K562 (cell line): ENCODE results near the gene ROBO2. TPM values are rescaled to one million over a fixed set of nuclear protein-coding genes. Genes with fewer than 3 reads are reported as not detected.

Source experiments
- ATAC-seq: fragments of 200-7000 bp; cut with Tn5 transposase; 3 replicates; pipeline ENCODE4 v1.9.1; 2020; ENCODE audit warnings: moderate library complexity
- BruUV-seq: library from RNA; stranded (reverse); fragments of 400-500 nt; replicated peaks from 2 replicates; lab custom pipeline; 2021; lab: Mats Ljungman, UMichigan
- CTCF ChIA-PET: fragments of 300-600 bp; formaldehyde crosslinking; extraction: SDS; loops from one replicate; lab custom pipeline; 2021; ENCODE audit warnings: low intra/inter-chr PET ratio; lab: Yijun Ruan, JAX
- POLR2A ChIA-PET: fragments of 300-600, 350-650 bp; sonication (Branson Sonifier 250); formaldehyde crosslinking; extraction: SDS; loops from one replicate; lab custom pipeline; 2021; ENCODE audit warnings: antibody characterized with exemption, inconsistent platforms; lab: Yijun Ruan, JAX
- DNase-seq, 4 experiments: peaks; one replicate each; pipeline versions ENCODE4 v3.0.0 to v3.0.0-alpha.2; 2011 to 2018; ENCODE audit warnings: low spot score in 3 of 4, mixed read lengths in 3 of 4; ENCODE audit errors: extremely low read depth in 1 of 4
- FAIRE-seq: peaks from 2 replicates; lab custom pipeline; 2011; peaks lifted over from hg19 to GRCh38; lab: Jason Lieb, UNC
- H2AFZ ChIP-seq: 2 replicates; pipeline ENCODE4 v1.6.0; 2011; ENCODE audit warnings: low read depth, low read length, control low read depth, inconsistent platforms
- H3K27ac ChIP-seq: fragments of 200-600 bp; 3 replicates; pipeline ENCODE4 v1.8.0; 2011; ENCODE audit warnings: low read depth, mild to moderate bottlenecking, control low read depth, inconsistent platforms, low read length, moderate library complexity, mixed read lengths; ENCODE audit errors: extremely low read depth
- H3K27me3 ChIP-seq, 2 experiments: fragments of 300-600 bp in 1 of 2; 2 replicates in 1 of 2; 3 replicates in 1 of 2; pipeline versions ENCODE4 v1.6.0 to v1.8.0; 2011; ENCODE audit warnings: inconsistent platforms in 2 of 2, low read length in 2 of 2, mild to moderate bottlenecking in 1 of 2, mixed read lengths in 1 of 2, moderate library complexity in 1 of 2; ENCODE audit not compliant: control insufficient read depth in 2 of 2, insufficient read depth in 2 of 2
- H3K36me3 ChIP-seq: fragments of 300-600 bp; 3 replicates; pipeline ENCODE4 v1.8.0; 2011; ENCODE audit warnings: mild to moderate bottlenecking, low read length, inconsistent platforms; ENCODE audit not compliant: control insufficient read depth, insufficient read depth
- H3K4me1 ChIP-seq, 2 experiments: fragments of 200-600 bp in 1 of 2; replicated peaks in 1 of 2; 2 replicates in 1 of 2; 3 replicates in 1 of 2; pipeline versions ENCODE4 v1.5.1 to v1.8.0; 2011; ENCODE audit warnings: inconsistent platforms in 2 of 2, low read length in 2 of 2, mild to moderate bottlenecking in 1 of 2, mixed read lengths in 1 of 2, moderate library complexity in 1 of 2; ENCODE audit not compliant: control insufficient read depth in 2 of 2, insufficient read depth in 2 of 2
- H3K4me2 ChIP-seq: 2 replicates; pipeline ENCODE4 v1.6.1; 2011; ENCODE audit warnings: low read length, control low read depth, inconsistent platforms, mixed read lengths; ENCODE audit not compliant: insufficient read depth
- H3K4me3 ChIP-seq: fragments of 200-600 bp; sonication (generic), shearing (Covaris generic); 2 replicates; pipeline ENCODE4 v1.5.1; 2016; ENCODE audit warnings: control low read depth, inconsistent platforms
- H3K79me2 ChIP-seq: fragments of 200-600 bp; 3 replicates; pipeline ENCODE4 v1.8.0; 2011; ENCODE audit warnings: low read length, inconsistent platforms; ENCODE audit not compliant: control insufficient read depth, insufficient read depth
- H3K9ac ChIP-seq, 2 experiments: 2 replicates each; pipeline versions ENCODE4 v1.6.0 to v1.6.1; 2011; ENCODE audit warnings: low read depth in 2 of 2, low read length in 2 of 2, control low read depth in 1 of 2, inconsistent platforms in 1 of 2, mild to moderate bottlenecking in 1 of 2, mixed read lengths in 1 of 2; ENCODE audit not compliant: insufficient read depth in 1 of 2
- H3K9me1 ChIP-seq: one replicate; pipeline ENCODE4 v1.6.0; 2011; ENCODE audit warnings: inconsistent platforms, mild to moderate bottlenecking, low read length, moderate library complexity; ENCODE audit not compliant: control insufficient read depth, insufficient read depth
- H3K9me3 ChIP-seq: replicated peaks from 2 replicates; pipeline ENCODE4 v1.5.1; 2011; ENCODE audit warnings: low read depth, low read length, inconsistent platforms; ENCODE audit not compliant: control insufficient read depth, insufficient read depth
- H4K20me1 ChIP-seq: replicated peaks from 2 replicates; pipeline ENCODE4 v1.6.1; 2011; ENCODE audit warnings: low read length, inconsistent platforms, mixed read lengths; ENCODE audit not compliant: control insufficient read depth, insufficient read depth
- CHD4 ChIP-seq: fragments of 200-600 bp; sonication (generic); IDR thresholded peaks from 3 replicates; pipeline ENCODE4 v1.6.1; 2012; ENCODE audit warnings: low read depth, mild to moderate bottlenecking, mixed read lengths, low read length, inconsistent platforms; ENCODE audit not compliant: insufficient read depth, insufficient replicate concordance, poor library complexity, severe bottlenecking
- FOXA3 ChIP-seq, 2 experiments: fragments of 450-650 bp in 1 of 2; sonication (generic) in 1 of 2; formaldehyde crosslinking; IDR thresholded peaks in 1 of 2; conservative IDR thresholded peaks in 1 of 2; 2 replicates each; pipeline versions ENCODE4 v1.4.0 to v1.8.0; 2020 to 2022; ENCODE audit warnings: mild to moderate bottlenecking in 2 of 2, missing genetic modification reagents in 1 of 2
- FOXM1 ChIP-seq, 2 experiments: fragments of 450-650 bp in 1 of 2; sonication (generic) in 1 of 2; formaldehyde crosslinking in 1 of 2; IDR thresholded peaks; 2 replicates each; pipeline versions ENCODE4 v1.6.1 to v1.9.0; 2017 to 2022; ENCODE audit warnings: low read depth in 2 of 2, mild to moderate bottlenecking in 2 of 2, missing genetic modification reagents in 1 of 2, moderate library complexity in 1 of 2
- HDAC8 ChIP-seq: fragments of 450-650 bp; IDR thresholded peaks from 2 replicates; pipeline ENCODE4 v1.6.1; 2016; ENCODE audit warnings: mild to moderate bottlenecking, missing genetic modification characterization, moderate library complexity, missing compliant biosample characterization
- KAT2B ChIP-seq: IDR thresholded peaks from one replicate; pipeline ENCODE4 v1.6.1; 2012; ENCODE audit warnings: low read depth, mild to moderate bottlenecking, control low read depth, inconsistent platforms, low read length, moderate library complexity
- LARP7 ChIP-seq: fragments of 450-650 bp; IDR thresholded peaks from 2 replicates; pipeline ENCODE4 v1.6.1; 2016
- LCOR ChIP-seq: sonication (generic); formaldehyde crosslinking; IDR thresholded peaks from 2 replicates; pipeline ENCODE4 v1.8.0; 2022; ENCODE audit warnings: mild to moderate bottlenecking, missing genetic modification reagents
- MED1 ChIP-seq: sonication (generic); formaldehyde crosslinking; IDR thresholded peaks from 2 replicates; pipeline ENCODE4 v1.8.1; 2023; ENCODE audit warnings: missing genetic modification reagents, borderline replicate concordance
- NELFE ChIP-seq: IDR thresholded peaks from 2 replicates; pipeline ENCODE4 v1.6.1; 2011; ENCODE audit warnings: mild to moderate bottlenecking; ENCODE audit not compliant: insufficient read depth, insufficient read length
- RBBP5 ChIP-seq: fragments of 200-600 bp; sonication (generic); IDR thresholded peaks from 2 replicates; pipeline ENCODE4 v1.6.1; 2012; ENCODE audit warnings: borderline replicate concordance, mild to moderate bottlenecking, low read length, control low read depth, inconsistent platforms; ENCODE audit not compliant: insufficient read depth, poor library complexity, severe bottlenecking
- SIRT6 ChIP-seq: IDR thresholded peaks from one replicate; pipeline ENCODE4 v1.6.1; 2012; ENCODE audit warnings: low read depth, mild to moderate bottlenecking, control low read depth, inconsistent platforms, low read length, moderate library complexity
- SMARCC2 ChIP-seq: fragments of 450-650 bp; IDR thresholded peaks from 2 replicates; pipeline ENCODE4 v1.6.1; 2017; ENCODE audit warnings: antibody characterized with exemption, moderate library complexity, mild to moderate bottlenecking, low read depth
- SRSF9 ChIP-seq: fragments of 200-400 bp; formaldehyde crosslinking; IDR thresholded peaks from 2 replicates; pipeline ENCODE4 v1.6.1; 2017; ENCODE audit warnings: low read depth, low read length, borderline replicate concordance
- ZNF551 ChIP-seq: fragments of 250-450 bp; sonication (Bioruptor Pico); IDR thresholded peaks from 2 replicates; pipeline ENCODE4 v1.5.0; 2021; ENCODE audit warnings: mild to moderate bottlenecking, moderate library complexity
- WGBS: fragments of 100-300 bp; shearing (Covaris generic); methylation state at CpG from one replicate; pipeline ENCODE4 v1.1.6; 2016; ENCODE audit warnings: low coverage, mixed read lengths; ENCODE audit not compliant: insufficient coverage; ENCODE audit errors: missing lambda C conversion rate; 5-methylcytosine and 5-hydroxymethylcytosine counted together
- in situ Hi-C: fragments of 300-500 bp; cut with MboI; formaldehyde crosslinking; loops from 4 replicates; pipeline ENCODE4 v1.15.0; 2018; ENCODE audit warnings: inconsistent platforms, mixed read lengths
- intact Hi-C: fragments of 100-400 bp; cut with micrococcal nuclease; formaldehyde crosslinking; loops from 2 replicates; pipeline ENCODE4 v1.14.2; 2022
- polyA plus RNA-seq, 8 experiments: library from polyadenylated mRNA; depleted of rRNA in 4 of 8; stranded (reverse) in 5 of 8; unstranded in 3 of 8; fragments of >200 nt; fragmentation: Nextera tagmentation in 2 of 8; fragmentation: Illumina TruSeq in 1 of 8; extraction: Ambion mirVana in 2 of 8; extraction: Trizol in 1 of 8; gene quantifications; 2 replicates each; pipeline versions ENCODE4 v1.2.1 to v1.2.3, GENCODE V29; 2011 to 2014; ENCODE audit warnings: inconsistent platforms in 1 of 8, missing spikeins in 1 of 8
- total RNA-seq, 7 experiments: library from RNA; depleted of rRNA in 6 of 7; stranded (reverse); fragments of >200 nt in 6 of 7; fragmentation: Illumina TruSeq in 2 of 7; extraction: Trizol in 2 of 7; gene quantifications; 2 replicates each; pipeline versions ENCODE4 v1.2.1 to v1.2.3, GENCODE V29; 2011 to 2021; ENCODE audit warnings: low replicate concordance in 1 of 7
- TF ChIP-seq, protein P1 (sequence below): fragments of 150-350 bp; conservative IDR thresholded peaks from 2 replicates; pipeline ENCODE4 v1.6.1; 2014; ENCODE audit warnings: low read length
- TF ChIP-seq, protein P2 (sequence below): fragments of 450-650 bp; formaldehyde crosslinking; IDR thresholded peaks from 2 replicates; pipeline ENCODE4 v1.4.0; 2020; ENCODE audit warnings: mild to moderate bottlenecking, moderate library complexity
- TF ChIP-seq, protein P3 (sequence below): IDR thresholded peaks from 2 replicates; pipeline ENCODE4 v1.6.1; 2012; ENCODE audit warnings: low read depth, low read length, improper control_type of control experiment, borderline replicate concordance

Gene ROBO2
- total and polyA plus RNA-seq, 9 of the 15 experiments (the other 6 are each of a cell fraction or from before 2014, with no cell fraction given), result 0.84 to 3.0 (median 1.7) TPM

DNA sequence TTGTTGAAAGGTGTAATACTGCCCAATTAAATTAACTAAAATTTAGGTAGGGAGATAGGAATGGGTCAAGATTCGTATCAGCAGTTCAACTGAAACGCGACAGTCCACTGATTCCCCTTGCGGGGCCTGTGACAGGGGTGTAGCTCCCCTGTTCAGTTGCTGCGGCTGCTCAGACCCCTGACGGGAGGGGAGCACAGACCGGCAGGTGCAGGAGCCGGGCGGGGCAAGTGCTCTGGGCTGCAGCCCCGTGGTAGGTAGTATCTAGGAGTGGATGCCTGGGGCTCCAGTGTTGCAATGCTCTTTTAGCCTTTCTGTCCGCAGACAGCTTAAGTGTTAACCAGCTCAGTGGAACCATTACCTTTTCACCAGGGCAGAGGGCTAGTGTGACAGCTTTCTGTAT is 164.9 kb downstream of the ROBO2 start:
- Histone ChIP-seq H3K79me2 (no peaks in the 10 kb centered on the region), H3K9ac (no peak overlapping the region), H3K27ac (no peak overlapping the region), H3K9me3 (no peaks in the 10 kb centered on the region), H4K20me1 (no peaks in the 10 kb centered on the region), H3K36me3 (no peaks in the 10 kb centered on the region), H3K27me3 (no peaks in the 10 kb centered on the region), H3K4me3 (no peak overlapping the region), H3K4me2 (no peak overlapping the region), H3K4me1 (peaks cover 3 to 6% of the 10 kb centered on the region in 2 experiments; a peak in 4 of 5 replicates), H3K9me1 (no peaks in the 10 kb centered on the region), H2AFZ (peak overlapping the region; percentile 44)
- in situ Hi-C loops, result no loop called here
- ATAC-seq (peak; percentile 66), FAIRE-seq (no peak), DNase-seq (no peak)
- BruUV-seq, result no TSS peak
- CTCF ChIA-PET, result no interaction called here
- intact Hi-C loops, result no loop called here
- 19% methylated on average over 7 of the region's 11 CpGs for WGBS
- POLR2A ChIA-PET, result interaction anchor here (0.9 kb wide), 1 partner anchor 14 kb away, joined by 5 read pairs; no protein-coding TSS in a partner anchor
- TF ChIP-seq MED1 (CRISPR knock-in tag) (no peak), FOXA3 (CRISPR knock-in tag; conservative IDR thresholded peaks at IDR 0.05 in 1 of 2, IDR thresholded peaks at IDR 0.05 in 1 of 2) (no peak), LCOR (CRISPR knock-in tag) (no peak), RBBP5 (no peak), SMARCC2 (no peak), ZNF551 (CRISPR knock-in tag) (no peak), FOXM1 (IDR thresholded peaks at IDR 0.05; ENCODE audit: low read depth) (no peak), FOXM1 (CRISPR knock-in tag; IDR thresholded peaks at IDR 0.05; ENCODE audit: low read depth) (no peak), SRSF9 (no peak), SIRT6 (no peak), LARP7 (no peak), NELFE (no peak), HDAC8 (tag) (no peak), CHD4 (no peak), KAT2B (no peak)
- TF ChIP-seq, protein P1, sequence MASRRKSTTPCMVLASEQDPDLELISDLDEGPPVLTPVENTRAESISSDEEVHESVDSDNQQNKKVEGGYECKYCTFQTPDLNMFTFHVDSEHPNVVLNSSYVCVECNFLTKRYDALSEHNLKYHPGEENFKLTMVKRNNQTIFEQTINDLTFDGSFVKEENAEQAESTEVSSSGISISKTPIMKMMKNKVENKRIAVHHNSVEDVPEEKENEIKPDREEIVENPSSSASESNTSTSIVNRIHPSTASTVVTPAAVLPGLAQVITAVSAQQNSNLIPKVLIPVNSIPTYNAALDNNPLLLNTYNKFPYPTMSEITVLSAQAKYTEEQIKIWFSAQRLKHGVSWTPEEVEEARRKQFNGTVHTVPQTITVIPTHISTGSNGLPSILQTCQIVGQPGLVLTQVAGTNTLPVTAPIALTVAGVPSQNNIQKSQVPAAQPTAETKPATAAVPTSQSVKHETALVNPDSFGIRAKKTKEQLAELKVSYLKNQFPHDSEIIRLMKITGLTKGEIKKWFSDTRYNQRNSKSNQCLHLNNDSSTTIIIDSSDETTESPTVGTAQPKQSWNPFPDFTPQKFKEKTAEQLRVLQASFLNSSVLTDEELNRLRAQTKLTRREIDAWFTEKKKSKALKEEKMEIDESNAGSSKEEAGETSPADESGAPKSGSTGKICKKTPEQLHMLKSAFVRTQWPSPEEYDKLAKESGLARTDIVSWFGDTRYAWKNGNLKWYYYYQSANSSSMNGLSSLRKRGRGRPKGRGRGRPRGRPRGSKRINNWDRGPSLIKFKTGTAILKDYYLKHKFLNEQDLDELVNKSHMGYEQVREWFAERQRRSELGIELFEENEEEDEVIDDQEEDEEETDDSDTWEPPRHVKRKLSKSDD, result no peak
- TF ChIP-seq, protein P2, sequence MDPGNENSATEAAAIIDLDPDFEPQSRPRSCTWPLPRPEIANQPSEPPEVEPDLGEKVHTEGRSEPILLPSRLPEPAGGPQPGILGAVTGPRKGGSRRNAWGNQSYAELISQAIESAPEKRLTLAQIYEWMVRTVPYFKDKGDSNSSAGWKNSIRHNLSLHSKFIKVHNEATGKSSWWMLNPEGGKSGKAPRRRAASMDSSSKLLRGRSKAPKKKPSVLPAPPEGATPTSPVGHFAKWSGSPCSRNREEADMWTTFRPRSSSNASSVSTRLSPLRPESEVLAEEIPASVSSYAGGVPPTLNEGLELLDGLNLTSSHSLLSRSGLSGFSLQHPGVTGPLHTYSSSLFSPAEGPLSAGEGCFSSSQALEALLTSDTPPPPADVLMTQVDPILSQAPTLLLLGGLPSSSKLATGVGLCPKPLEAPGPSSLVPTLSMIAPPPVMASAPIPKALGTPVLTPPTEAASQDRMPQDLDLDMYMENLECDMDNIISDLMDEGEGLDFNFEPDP (CRISPR knock-in tag), result no peak
- TF ChIP-seq, protein P3, sequence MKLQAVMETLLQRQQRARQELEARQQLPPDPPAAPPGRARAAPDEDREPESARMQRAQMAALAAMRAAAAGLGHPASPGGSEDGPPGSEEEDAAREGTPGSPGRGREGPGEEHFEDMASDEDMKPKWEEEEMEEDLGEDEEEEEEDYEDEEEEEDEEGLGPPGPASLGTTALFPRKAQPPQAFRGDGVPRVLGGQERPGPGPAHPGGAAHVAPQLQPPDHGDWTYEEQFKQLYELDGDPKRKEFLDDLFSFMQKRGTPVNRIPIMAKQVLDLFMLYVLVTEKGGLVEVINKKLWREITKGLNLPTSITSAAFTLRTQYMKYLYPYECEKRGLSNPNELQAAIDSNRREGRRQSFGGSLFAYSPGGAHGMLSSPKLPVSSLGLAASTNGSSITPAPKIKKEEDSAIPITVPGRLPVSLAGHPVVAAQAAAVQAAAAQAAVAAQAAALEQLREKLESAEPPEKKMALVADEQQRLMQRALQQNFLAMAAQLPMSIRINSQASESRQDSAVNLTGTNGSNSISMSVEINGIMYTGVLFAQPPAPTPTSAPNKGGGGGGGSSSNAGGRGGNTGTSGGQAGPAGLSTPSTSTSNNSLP, result no peak
